Body of pancreas (tissue), 4 donors: ENCODE results near the gene INSL6.

Experiments used
- POLR2A ChIP-seq, 3 donors: fragments of 450-650 bp; IDR thresholded peaks; one replicate each; pipeline ENCODE4 v1.6.1; 2016; ENCODE audit warnings: antibody characterized with exemption in 3 of 3, mild to moderate bottlenecking in 2 of 3
- TF ChIP-seq, protein P1 (sequence below), 7 experiments: fragments of 450-650 bp in 4 of 7; fragments of 200-600 bp in 3 of 7; sonication (generic) in 3 of 7; IDR thresholded peaks; one replicate each; pipeline ENCODE4 v1.5.1; 2016 to 2019; ENCODE audit warnings: antibody characterized with exemption in 7 of 7

DNA sequence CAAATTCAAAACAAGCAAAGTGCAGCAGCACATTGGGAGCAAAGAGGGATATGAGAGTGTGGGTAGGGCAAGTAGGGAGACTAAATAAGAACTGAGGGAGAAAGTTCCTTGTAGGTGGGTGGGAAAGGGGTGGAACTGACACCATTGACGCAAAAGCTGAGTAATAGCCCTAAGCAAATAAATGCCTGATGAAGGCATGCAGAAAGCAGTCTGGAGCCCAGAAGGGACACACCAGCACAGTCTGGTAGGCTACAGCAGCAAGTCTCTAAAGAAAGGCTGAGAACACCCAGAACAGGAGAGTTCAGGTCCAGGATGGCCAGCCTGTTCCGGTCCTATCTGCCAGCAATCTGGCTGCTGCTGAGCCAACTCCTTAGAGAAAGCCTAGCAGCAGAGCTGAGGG lies 45.8 kb upstream of the INSL6 start, which contains the start of gene INSL4:
- TF ChIP-seq, protein P1, sequence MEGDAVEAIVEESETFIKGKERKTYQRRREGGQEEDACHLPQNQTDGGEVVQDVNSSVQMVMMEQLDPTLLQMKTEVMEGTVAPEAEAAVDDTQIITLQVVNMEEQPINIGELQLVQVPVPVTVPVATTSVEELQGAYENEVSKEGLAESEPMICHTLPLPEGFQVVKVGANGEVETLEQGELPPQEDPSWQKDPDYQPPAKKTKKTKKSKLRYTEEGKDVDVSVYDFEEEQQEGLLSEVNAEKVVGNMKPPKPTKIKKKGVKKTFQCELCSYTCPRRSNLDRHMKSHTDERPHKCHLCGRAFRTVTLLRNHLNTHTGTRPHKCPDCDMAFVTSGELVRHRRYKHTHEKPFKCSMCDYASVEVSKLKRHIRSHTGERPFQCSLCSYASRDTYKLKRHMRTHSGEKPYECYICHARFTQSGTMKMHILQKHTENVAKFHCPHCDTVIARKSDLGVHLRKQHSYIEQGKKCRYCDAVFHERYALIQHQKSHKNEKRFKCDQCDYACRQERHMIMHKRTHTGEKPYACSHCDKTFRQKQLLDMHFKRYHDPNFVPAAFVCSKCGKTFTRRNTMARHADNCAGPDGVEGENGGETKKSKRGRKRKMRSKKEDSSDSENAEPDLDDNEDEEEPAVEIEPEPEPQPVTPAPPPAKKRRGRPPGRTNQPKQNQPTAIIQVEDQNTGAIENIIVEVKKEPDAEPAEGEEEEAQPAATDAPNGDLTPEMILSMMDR (IDR thresholded peaks at IDR 0.05) = no peak
- no peak for TF ChIP-seq POLR2A (IDR thresholded peaks at IDR 0.05)
